Midbrain (tissue), 1 donor: ENCODE results near the gene CALHM3.

Experiments
- DNase-seq: peaks from one replicate; lab custom pipeline; 2025; lab: John Stamatoyannopoulos, UW

The CALHM3 gene

DNA sequence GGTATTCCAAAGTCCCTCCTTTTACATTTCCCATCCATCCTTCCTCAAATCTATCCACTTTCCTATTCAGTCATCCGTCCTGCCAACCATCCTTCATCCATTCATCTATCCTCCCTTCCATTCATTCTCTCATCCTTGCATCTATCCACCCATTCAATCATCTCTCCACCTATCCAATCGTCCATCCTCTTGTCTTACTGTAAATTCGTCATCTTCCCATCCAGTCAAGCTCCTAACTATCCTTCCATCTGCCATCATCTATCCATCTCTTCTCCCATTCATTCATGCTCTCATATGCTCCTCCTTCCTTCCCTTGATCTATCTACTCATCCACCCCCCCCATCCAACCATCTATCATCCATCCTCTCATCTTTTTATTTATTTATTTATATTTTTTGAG, 5.0 kb downstream of the CALHM3 start:
- no peak for DNase-seq

- DNase-seq = no peak
These were observed 5.8 kb downstream of the CALHM3 start for GRCh38 chr10:103473261-103473671.

- DNase-seq = no peak
These were observed 7.0 kb downstream of the CALHM3 start for GRCh38 chr10:103472005-103472404.

DNA sequence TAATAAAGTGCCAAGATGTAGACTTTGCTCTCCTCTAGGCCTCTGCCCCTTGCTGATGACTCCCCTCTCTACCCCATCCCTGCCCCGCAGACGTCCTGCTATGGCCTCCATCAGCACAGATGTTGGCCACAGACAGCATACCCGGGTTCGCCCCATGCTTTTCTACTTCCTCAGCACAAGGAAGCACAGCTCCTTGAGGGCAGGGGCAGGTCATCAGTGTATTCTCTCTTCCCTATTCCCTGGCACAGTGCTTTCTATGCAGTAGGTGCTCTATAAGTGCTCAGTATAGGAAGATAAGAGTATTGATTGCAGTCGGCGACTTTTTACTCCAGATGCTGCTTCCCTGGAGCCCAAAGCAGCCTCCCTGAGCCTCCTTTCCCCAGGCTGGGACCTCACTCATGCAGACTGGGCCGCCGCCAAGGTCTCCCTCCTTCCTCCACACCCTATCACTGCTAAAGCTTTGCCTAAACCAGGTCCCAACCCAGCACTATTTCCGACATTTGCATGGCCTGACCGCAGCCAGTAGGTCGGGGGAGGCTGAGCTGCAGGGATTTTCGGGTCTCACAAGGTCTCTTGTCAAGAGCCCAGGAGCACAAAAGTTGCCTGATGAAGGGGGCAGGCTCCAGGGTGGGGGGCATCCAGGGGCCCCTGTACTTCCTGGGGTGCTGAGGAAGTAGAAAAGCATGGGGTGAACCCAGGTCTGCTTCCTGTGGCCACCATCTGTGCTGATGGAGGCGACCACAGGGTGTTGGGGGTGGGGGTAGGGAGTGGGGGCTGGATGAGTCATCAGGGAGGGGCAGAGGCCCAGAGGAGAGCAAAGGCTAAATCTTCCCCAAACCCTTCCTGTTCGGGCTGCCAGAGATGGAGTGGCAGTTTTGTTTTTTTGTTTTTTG, 8.0 kb downstream of the CALHM3 start:
- DNase-seq = no peak

GRCh38 chr10:103469201-103469600, 9.8 kb downstream of the CALHM3 start:
- no peak for DNase-seq

DNA sequence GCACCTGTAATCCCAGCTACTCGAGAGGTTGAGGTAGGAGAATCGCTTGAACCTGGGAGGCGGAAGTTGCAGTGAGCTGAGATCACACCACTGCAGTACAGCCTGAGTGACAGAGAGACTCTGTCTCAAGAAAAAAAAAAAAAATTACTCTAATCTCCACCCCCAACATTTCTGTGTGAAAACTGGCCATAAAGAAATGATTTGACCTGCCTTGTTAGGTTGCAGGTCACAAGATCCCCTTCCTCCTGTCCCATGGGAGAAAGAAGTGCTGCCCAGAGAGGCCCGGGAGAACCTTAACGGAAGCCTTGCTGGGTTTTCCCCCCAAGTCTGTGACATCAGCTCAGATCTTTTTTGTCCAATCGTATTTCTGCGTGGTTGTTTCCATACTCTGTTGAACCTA, 11.6 kb downstream of the CALHM3 start:
- no peak for DNase-seq

- no peak for DNase-seq
These were observed 12.3 kb downstream of the CALHM3 start for GRCh38 chr10:103466734-103467133.

DNA sequence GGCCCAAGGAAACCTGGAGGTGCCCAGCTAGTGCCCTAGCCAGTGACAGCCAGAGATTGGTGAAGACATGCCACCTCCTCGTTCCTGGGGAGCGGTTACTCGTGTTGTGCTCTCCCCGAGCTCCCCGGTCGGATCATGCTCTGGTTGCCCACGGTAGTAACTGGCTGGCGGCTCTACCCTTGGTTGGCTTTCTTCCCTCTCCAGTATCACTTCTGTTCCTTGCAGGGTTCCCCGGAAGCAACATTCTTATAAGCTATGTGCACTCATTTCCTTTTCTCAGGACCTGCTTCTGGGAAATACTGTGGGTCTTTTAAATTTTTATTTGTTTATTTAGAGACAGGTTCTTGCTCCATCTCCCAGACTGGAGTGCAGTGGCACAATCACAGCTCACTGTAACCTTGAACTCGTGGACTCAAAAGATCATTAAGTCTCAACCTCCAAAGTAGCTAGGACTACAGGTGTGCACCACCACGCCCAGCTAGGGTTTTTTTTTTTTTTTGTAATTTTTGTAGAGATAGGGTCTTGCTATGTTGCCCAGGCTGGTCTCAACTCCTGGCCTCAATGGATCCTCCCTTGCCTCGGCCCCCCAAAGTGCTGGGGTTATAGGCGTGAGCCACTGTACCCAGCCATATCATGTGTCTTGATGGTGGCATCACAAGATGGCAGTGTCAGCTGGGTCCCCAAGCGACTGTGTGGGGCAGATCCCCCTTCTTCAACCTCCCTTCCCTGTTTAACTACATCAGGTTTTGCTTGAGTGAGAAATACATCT, 13.4 kb downstream of the CALHM3 start:
- DNase-seq = peak; percentile 9

GRCh38 chr10:103463499-103463898, 15.5 kb downstream of the CALHM3 start:
- DNase-seq = no peak

DNA sequence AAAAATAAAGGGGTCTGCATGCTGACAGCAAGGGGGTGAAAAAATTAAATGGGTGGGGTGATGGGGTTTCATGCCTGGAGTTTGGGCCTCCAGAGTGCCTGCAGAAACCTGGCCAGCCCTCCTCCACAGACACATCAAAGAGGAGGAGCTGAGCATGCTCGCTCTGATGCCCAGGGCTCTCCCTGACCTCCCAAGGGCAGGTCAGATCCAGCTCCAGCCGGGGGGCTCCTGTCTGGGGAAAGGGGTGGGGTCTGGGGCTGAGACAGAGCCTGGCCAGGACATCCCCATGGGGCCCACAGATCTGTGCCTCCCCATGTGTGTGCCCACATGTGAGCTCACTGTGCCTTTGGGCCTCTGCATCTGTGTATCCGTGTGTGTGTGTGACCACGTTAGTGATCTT, 19.4 kb downstream of the CALHM3 start:
- no peak for DNase-seq

- no peak for DNase-seq
These were observed 20.3 kb downstream of the CALHM3 start, which contains the start of gene CALHM1 for GRCh38 chr10:103458720-103459119. TSS of gene CALHM1 (minus strand) at chr10:103458900. CDS start at chr10:103458751, 149 bp downstream.

DNA sequence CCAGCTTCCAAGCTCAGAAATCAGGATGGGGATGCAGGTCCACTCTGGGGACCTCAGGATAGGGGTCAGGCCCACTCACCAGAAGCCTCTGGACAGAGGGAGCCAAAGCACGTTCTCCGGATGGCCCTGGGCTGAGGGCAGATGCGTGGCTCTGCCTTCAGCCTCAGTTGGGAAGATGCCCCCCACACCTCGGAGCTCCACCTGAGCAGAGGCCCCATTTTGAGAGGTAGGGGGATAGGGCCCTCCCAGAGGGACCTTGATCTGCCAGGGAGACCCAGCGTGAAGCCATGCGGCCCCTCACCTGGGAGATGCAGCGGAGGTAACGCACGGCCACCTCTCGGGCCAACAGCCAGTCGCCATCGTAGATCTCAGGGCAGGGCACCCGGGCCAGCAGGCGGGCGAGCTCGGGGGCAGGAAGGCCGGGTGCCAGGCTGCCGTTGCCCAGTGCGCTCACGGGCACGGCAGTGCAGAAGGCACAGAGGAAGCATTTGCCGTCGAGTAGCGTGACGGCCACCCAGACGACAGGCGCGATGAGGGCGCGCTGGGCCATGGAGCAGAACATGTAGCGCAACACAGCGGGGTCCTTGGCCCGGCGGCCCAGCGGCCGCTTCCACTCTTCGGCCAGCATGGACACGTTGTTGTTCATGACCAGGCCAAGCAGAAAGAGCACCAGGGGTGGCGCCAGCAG, 21.0 kb downstream of the CALHM3 start:
- DNase-seq = no peak

GRCh38 chr10:103457176-103457712, 21.8 kb downstream of the CALHM3 start:
- no peak for DNase-seq

DNA sequence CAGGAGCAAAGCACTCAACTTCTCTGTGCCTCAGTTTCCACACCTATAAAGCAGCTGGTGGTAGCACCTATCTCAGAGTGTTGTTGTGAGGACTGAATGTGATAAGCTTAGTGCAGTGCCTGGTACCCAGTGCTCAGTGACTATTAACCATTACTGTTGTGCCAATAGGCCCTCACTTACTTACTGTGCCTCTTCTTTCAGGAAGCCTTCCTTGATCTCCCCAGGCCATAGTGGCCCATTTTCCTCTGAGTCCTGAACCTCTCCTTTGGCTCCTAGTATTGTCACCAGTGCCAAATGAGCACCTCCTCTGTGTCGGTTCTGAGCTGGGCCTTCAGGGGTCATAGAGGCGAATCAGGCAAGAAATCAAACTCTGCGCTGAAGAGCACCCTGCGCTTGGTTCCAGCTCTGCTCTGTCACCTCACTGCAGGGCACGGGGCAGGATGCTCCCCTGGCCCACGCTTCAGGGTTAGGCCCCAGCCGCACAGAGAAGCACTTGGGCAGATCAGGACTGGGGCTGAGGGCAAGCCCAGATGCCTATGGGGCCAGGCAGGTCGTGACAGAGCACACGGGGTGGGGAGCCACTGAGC, 22.9 kb downstream of the CALHM3 start:
- DNase-seq = no peak

GRCh38 chr10:103455235-103455634, 23.8 kb downstream of the CALHM3 start:
- DNase-seq = no peak

- DNase-seq = no peak
These were observed 25.0 kb downstream of the CALHM3 start for GRCh38 chr10:103454026-103454425.

- DNase-seq = no peak
These were observed 26.4 kb downstream of the CALHM3 start for GRCh38 chr10:103452506-103453230.

GRCh38 chr10:103451831-103452505, 27.1 kb downstream of the CALHM3 start, which contains the start of gene CALHM2:
TSS of gene CALHM2 (minus strand) at chr10:103452370. CDS start at chr10:103449941, 2,429 bp downstream.
- peak; percentile 12 for DNase-seq

- peak; percentile 1 for DNase-seq
These were observed 27.8 kb downstream of the CALHM3 start for GRCh38 chr10:103451091-103451813.
